Tibial artery (tissue), 4 donors: Measurements from ENCODE around the gene LYZL6.
A peak's percentile ranks its signal among the peaks of the same experiment; 100 is the strongest.

Experiments
- DNase-seq, 2 donors: peaks; one replicate each; pipeline ENCODE4 v3.0.0-alpha.2; 2019
- H3K27ac ChIP-seq, 2 donors: fragments of 200-600 bp; sonication (generic) in 1 of 2; 1 replicate in 1 of 2; 2 replicates in 1 of 2; pipeline ENCODE4 v1.5.1; 2018 to 2019; ENCODE audit warnings: mild to moderate bottlenecking in 1 of 2
- H3K27me3 ChIP-seq, 2 donors: fragments of 200-600 bp; sonication (generic) in 1 of 2; one replicate each; pipeline versions ENCODE4 v1.5.1 to v1.6.0; 2016 to 2019
- H3K36me3 ChIP-seq, 3 donors: fragments of 200-600 bp; sonication (generic) in 2 of 3; one replicate each; pipeline ENCODE4 v1.5.1; 2016 to 2019; ENCODE audit warnings: mild to moderate bottlenecking in 2 of 3
- H3K4me1 ChIP-seq, 4 donors: fragments of 200-600 bp; sonication (generic) in 2 of 4; 1 replicate in 3 of 4; 2 replicates in 1 of 4; pipeline ENCODE4 v1.5.1; 2016 to 2019
- H3K4me3 ChIP-seq, 2 donors: fragments of 200-600 bp; sonication (generic) in 1 of 2; 1 replicate in 1 of 2; 2 replicates in 1 of 2; pipeline ENCODE4 v1.5.1; 2018 to 2019; ENCODE audit warnings: mild to moderate bottlenecking in 2 of 2
- H3K9me3 ChIP-seq, 3 donors: fragments of 200-600 bp; sonication (generic) in 1 of 3; one replicate each; pipeline ENCODE4 v1.5.1; 2016 to 2019
- intact Hi-C: fragments of 100-400 bp; cut with DNase I; formaldehyde crosslinking; loops from one replicate; pipeline ENCODE4 v1.15.0; 2023; ENCODE audit warnings: low total_unique reads
- TF ChIP-seq, protein P1 (sequence below), 2 experiments: fragments of 200-600 bp in 1 of 2; fragments of 450-650 bp in 1 of 2; IDR thresholded peaks; one replicate each; pipeline ENCODE4 v1.5.1; 2017 to 2019; ENCODE audit warnings: antibody characterized with exemption in 2 of 2, mild to moderate bottlenecking in 1 of 2, moderate library complexity in 1 of 2

Gene LYZL6

GRCh38 chr17:35906926-35907637 is 36.4 kb downstream of the LYZL6 start:
- Histone ChIP-seq H3K4me1 (no peaks in the 10 kb centered on the region), H3K4me3 (no peak overlapping the region), H3K9me3 (no peaks in the 10 kb centered on the region), H3K27ac (no peak overlapping the region), H3K36me3 (no peaks in the 10 kb centered on the region), H3K27me3 (no peaks in the 10 kb centered on the region)
- intact Hi-C loops = no loop called here
- peak in 1 of 2 donors; percentile 20 for DNase-seq
- TF ChIP-seq, protein P1, sequence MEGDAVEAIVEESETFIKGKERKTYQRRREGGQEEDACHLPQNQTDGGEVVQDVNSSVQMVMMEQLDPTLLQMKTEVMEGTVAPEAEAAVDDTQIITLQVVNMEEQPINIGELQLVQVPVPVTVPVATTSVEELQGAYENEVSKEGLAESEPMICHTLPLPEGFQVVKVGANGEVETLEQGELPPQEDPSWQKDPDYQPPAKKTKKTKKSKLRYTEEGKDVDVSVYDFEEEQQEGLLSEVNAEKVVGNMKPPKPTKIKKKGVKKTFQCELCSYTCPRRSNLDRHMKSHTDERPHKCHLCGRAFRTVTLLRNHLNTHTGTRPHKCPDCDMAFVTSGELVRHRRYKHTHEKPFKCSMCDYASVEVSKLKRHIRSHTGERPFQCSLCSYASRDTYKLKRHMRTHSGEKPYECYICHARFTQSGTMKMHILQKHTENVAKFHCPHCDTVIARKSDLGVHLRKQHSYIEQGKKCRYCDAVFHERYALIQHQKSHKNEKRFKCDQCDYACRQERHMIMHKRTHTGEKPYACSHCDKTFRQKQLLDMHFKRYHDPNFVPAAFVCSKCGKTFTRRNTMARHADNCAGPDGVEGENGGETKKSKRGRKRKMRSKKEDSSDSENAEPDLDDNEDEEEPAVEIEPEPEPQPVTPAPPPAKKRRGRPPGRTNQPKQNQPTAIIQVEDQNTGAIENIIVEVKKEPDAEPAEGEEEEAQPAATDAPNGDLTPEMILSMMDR (IDR thresholded peaks at IDR 0.05) = no peak

DNA sequence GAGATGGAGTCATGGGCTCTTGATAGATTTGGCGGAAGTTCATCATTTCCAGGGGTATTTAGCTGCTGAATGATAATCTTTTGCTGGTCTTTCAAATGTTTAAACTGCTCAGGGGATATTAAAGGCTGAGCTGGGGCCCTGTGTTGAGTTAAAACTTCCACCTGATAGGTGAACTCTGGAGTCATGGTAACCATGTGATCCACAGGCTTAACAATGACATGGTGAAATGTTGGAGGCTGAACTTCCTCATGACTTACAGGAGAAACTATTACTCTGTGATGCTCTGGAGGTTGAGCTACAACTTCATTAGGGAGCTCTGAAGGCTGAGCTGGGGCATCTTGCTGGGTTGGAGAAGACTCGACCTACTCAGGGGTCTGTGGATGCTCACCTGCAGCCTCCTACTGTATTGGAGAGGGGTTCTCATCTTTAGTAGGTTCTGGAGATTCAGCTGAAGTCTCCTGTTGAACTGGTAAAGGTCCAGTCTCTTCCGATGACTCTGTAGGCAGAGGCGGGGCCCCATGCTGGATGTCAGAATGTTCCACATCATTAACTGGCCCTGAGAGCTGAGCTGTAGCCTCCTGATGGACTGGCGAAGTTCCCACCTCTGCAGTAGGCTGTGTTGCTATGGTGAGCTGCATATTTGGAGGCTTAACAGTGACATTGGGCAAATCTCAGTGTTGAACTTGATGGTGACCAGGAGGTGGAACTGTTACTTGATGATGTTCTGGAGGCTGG is 37.2 kb downstream of the LYZL6 start:
- intact Hi-C loops = no loop called here
- no peak overlapping the region for H3K27ac ChIP-seq
- H3K36me3 ChIP-seq = no peaks in the 10 kb centered on the region
- peak in 1 of 2 donors; percentile 37 for DNase-seq
- H3K9me3 ChIP-seq = no peaks in the 10 kb centered on the region
- no peaks in the 10 kb centered on the region for H3K27me3 ChIP-seq
- TF ChIP-seq, protein P1 (IDR thresholded peaks at IDR 0.05) = no peak
- no peak overlapping the region for H3K4me3 ChIP-seq
- no peaks in the 10 kb centered on the region for H3K4me1 ChIP-seq

- H3K27me3 ChIP-seq = no peaks in the 10 kb centered on the region
- DNase-seq = peak in 1 of 2 donors; percentile 5
- H3K9me3 ChIP-seq = no peaks in the 10 kb centered on the region
- peaks cover 0 to 9% (median 0%) of the 10 kb centered on the region in 4 donors for H3K4me1 ChIP-seq
- TF ChIP-seq, protein P1 (IDR thresholded peaks at IDR 0.05) = no peak
- H3K4me3 ChIP-seq = no peak overlapping the region
- intact Hi-C loops = no loop called here
- no peak overlapping the region for H3K27ac ChIP-seq
- no peaks in the 10 kb centered on the region for H3K36me3 ChIP-seq
Measured at GRCh38 chr17:35903451-35903850, 40.1 kb downstream of the LYZL6 start.

GRCh38 chr17:35901631-35902175 is 41.8 kb downstream of the LYZL6 start:
- intact Hi-C loops = no loop called here
- TF ChIP-seq, protein P1 (IDR thresholded peaks at IDR 0.05) = no peak

GRCh38 chr17:35900708-35901480 is 42.6 kb downstream of the LYZL6 start:
- TF ChIP-seq, protein P1 (IDR thresholded peaks at IDR 0.05) = no peak
- H3K36me3 ChIP-seq = no peaks in the 10 kb centered on the region
- no peaks in the 10 kb centered on the region for H3K9me3 ChIP-seq
- H3K4me1 ChIP-seq = peaks cover 0 to 9% (median 0%) of the 10 kb centered on the region in 4 donors
- no peak overlapping the region for H3K27ac ChIP-seq
- intact Hi-C loops = no loop called here
- no peak overlapping the region for H3K4me3 ChIP-seq
- H3K27me3 ChIP-seq = no peaks in the 10 kb centered on the region
- DNase-seq = no peak

More at GRCh38 chr17:35901631-35902175, 41.8 kb downstream of the LYZL6 start:
- peak in 1 of 2 donors; percentile 23 for DNase-seq
- peaks cover 0 to 9% (median 0%) of the 10 kb centered on the region in 4 donors for H3K4me1 ChIP-seq
- no peaks in the 10 kb centered on the region for H3K27me3 ChIP-seq
- no peak overlapping the region for H3K4me3 ChIP-seq
- no peaks in the 10 kb centered on the region for H3K36me3 ChIP-seq
- H3K27ac ChIP-seq = no peak overlapping the region
- H3K9me3 ChIP-seq = no peaks in the 10 kb centered on the region
